ENCODE results near the gene C3orf20.

DNA sequence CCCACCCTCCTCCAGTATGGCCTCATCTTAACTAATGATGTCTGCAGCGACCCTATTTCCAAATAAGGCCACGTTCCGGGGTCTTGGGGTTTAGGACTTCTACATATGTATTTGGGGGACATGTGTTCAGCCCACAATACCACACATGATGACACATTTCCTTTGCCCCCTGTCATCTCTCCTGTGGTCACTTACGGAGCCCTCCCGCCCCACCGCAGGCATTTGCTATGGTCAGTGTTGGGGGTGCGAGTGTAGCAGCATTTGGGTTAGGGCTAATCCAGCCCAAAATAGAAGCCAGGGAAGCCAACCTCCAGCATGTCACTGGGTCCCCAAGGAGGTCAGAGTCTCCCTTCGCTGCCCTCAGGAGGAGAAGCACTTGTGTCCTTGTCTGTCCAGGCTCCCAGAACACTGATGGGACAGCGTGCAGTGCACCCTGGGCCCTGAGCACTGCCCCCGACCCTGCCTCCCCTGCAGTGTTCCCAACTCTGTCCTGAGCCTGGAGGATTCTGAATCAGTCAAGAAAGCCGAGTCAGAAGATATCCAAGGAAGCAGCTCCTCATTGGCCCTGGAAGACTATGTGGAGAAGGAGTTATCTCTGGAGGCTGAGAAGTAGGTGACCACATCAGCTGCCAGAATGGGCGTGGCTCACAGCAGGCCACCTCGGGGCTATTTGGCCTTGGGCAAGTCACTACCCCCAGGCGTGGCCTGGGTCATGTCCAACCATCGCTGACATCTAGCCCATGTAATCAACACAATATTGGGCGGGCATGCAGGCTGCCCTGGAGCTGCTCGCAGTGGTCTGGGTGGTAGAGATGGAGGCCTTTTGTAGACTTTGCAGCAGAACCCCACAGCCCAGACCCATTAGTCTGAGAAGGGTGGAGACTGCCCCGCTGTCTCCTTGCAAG is 96.9 kb downstream of the C3orf20 start:
- no peak for TF ChIP-seq POLR2A (IDR thresholded peaks at IDR 0.05; ENCODE audit: low read length)
- no peak for TF ChIP-seq GATA1 (IDR thresholded peaks at IDR 0.05; ENCODE audit: low read depth, low read length)

Data from erythroblast (primary cell).